HepG2 (cell line): ENCODE results near the gene CYP21A2. TPM values are rescaled to one million over a fixed set of nuclear protein-coding genes. Genes with fewer than 3 reads are reported as not detected.
A peak's percentile ranks its signal among the peaks of the same experiment; 100 is the strongest.

ENCODE experiments used
- AHDC1 ChIP-seq: sonication (generic); formaldehyde crosslinking; IDR thresholded peaks from 2 replicates; pipeline ENCODE4 v1.5.1; 2020; ENCODE audit warnings: mild to moderate bottlenecking, missing genetic modification reagents, borderline replicate concordance
- MTF1 ChIP-seq: sonication (generic); formaldehyde crosslinking; IDR thresholded peaks from 2 replicates; pipeline ENCODE4 v1.5.0; 2020; ENCODE audit warnings: missing genetic modification reagents
- MYC ChIP-seq: sonication (generic); formaldehyde crosslinking; IDR thresholded peaks from 2 replicates; pipeline ENCODE4 v1.9.0; 2021; ENCODE audit warnings: missing genetic modification reagents, borderline replicate concordance
- MZF1 ChIP-seq: sonication (generic); formaldehyde crosslinking; IDR thresholded peaks from 2 replicates; pipeline ENCODE4 v1.8.1; 2023; ENCODE audit warnings: mild to moderate bottlenecking, missing genetic modification reagents, borderline replicate concordance
- SOX13 ChIP-seq, 3 experiments: fragments of 450-650 bp in 1 of 3; sonication (generic) in 1 of 3; formaldehyde crosslinking in 1 of 3; IDR thresholded peaks in 2 of 3; conservative IDR thresholded peaks in 1 of 3; 2 replicates each; pipeline versions ENCODE4 v1.5.0 to v1.6.1; 2016 to 2020; ENCODE audit warnings: antibody characterized with exemption in 1 of 3, mild to moderate bottlenecking in 1 of 3, missing compliant biosample characterization in 1 of 3, missing genetic modification reagents in 1 of 3, moderate library complexity in 1 of 3
- TEAD3 ChIP-seq: optimal IDR thresholded peaks from 2 replicates; pipeline ENCODE3; 2016; ENCODE audit warnings: borderline replicate concordance
- ZNF24 ChIP-seq: fragments of 450-650 bp; IDR thresholded peaks from 2 replicates; pipeline ENCODE4 v1.6.1; 2017; ENCODE audit warnings: antibody characterized with exemption, mild to moderate bottlenecking
- ZNF326 ChIP-seq: sonication (generic); formaldehyde crosslinking; IDR thresholded peaks from 2 replicates; pipeline ENCODE4 v1.4.0; 2020; ENCODE audit warnings: missing genetic modification reagents, borderline replicate concordance
- ZNF678 ChIP-seq: sonication (generic); formaldehyde crosslinking; IDR thresholded peaks from 2 replicates; pipeline ENCODE4 v1.4.0; 2020; ENCODE audit warnings: mild to moderate bottlenecking, missing genetic modification reagents
- ZNF761 ChIP-seq: sonication (generic); formaldehyde crosslinking; conservative IDR thresholded peaks from 2 replicates; pipeline ENCODE4 v1.4.0; 2020; ENCODE audit warnings: mild to moderate bottlenecking, missing genetic modification reagents
- ZSCAN22 ChIP-seq: sonication (generic); formaldehyde crosslinking; IDR thresholded peaks from 2 replicates; pipeline ENCODE4 v1.4.0; 2020; ENCODE audit warnings: mild to moderate bottlenecking, missing genetic modification reagents
- polyA plus RNA-seq, 8 experiments: library from polyadenylated mRNA; depleted of rRNA in 3 of 8; stranded (reverse) in 7 of 8; unstranded in 1 of 8; fragments of >200 nt; fragmentation: Illumina TruSeq in 4 of 8; extraction: Trizol in 4 of 8; gene quantifications; 2 replicates each; pipeline versions ENCODE4 v1.2.1 to v1.2.3, GENCODE V29; 2011 to 2016; ENCODE audit warnings: low read depth in 4 of 8, missing spikeins in 1 of 8, mixed read lengths in 1 of 8; ENCODE audit not compliant: insufficient read depth in 1 of 8
- total RNA-seq, 5 experiments: library from RNA; depleted of rRNA; stranded (reverse); fragments of >200 nt; fragmentation: Illumina TruSeq; extraction: Trizol; gene quantifications; 2 replicates each; pipeline ENCODE4 v1.2.3, GENCODE V29; 2016; ENCODE audit warnings: low read depth in 1 of 5
- TF ChIP-seq, protein P1 (sequence below): sonication (generic); formaldehyde crosslinking; IDR thresholded peaks from 2 replicates; pipeline ENCODE4 v1.9.0; 2021; ENCODE audit warnings: missing genetic modification reagents, borderline replicate concordance
- TF ChIP-seq, protein P2 (sequence below): sonication (generic); formaldehyde crosslinking; IDR thresholded peaks from 2 replicates; pipeline ENCODE4 v1.5.0; 2020; ENCODE audit warnings: mild to moderate bottlenecking, low read depth, missing genetic modification reagents, borderline replicate concordance
- TF ChIP-seq, protein P3 (sequence below): sonication (generic); formaldehyde crosslinking; IDR thresholded peaks from 2 replicates; pipeline ENCODE4 v1.4.0; 2020; ENCODE audit warnings: missing genetic modification reagents, mild to moderate bottlenecking, borderline replicate concordance
- TF ChIP-seq, protein P4 (sequence below): sonication (generic); formaldehyde crosslinking; IDR thresholded peaks from 2 replicates; pipeline ENCODE4 v1.4.0; 2020; ENCODE audit warnings: missing genetic modification reagents

The CYP21A2 gene
- total and polyA plus RNA-seq, 2 of the 13 experiments (the other 11 are each of a cell fraction or from before 2014, with no cell fraction given) = 1.5 to 6.3 TPM

DNA sequence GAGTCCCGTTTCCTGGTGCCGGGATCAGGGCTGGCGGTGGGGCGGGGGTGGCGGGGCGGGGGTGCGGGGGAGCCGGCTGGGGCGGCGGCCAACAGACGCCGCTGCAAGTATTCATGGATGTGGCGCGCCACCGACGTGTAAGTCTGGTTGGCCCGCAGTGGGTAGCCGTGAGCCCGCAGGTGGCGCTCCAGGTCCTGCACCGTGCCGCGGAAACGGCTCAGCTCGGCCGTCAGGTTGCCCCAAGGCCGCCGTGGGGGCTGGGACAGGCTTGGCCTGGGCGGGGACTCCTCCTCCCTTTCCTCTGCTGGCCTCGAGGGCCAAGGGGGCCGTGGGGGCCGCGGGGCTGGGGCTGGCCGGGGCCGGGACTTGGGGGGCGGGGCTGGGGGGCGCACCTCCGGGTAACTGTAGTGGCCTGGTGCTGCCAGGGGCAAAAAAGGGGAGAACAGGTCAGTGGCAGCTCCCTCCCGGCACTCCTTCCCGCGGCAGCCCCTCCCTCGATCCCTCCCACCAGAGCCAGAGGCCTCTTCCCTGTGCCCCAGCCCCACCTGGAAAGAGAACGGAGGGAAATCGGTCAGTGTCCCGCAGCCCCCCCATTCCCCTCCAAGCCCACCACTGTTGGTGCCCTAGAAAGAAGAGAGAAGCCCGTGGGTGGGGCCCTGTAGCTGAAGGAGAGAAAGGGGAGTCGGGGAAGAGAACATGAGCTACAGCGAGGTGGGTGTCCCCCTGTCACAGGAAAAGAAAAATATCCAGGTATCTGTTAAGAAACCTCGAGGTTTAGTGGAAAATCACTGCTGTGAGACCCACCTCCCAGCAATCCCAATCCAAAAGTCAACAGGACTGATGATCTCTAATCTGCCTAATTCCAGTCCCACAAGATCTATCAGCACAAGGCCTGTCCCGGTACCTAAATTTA, 49.6 kb downstream of the CYP21A2 start (continued):
- TF ChIP-seq, protein P1, sequence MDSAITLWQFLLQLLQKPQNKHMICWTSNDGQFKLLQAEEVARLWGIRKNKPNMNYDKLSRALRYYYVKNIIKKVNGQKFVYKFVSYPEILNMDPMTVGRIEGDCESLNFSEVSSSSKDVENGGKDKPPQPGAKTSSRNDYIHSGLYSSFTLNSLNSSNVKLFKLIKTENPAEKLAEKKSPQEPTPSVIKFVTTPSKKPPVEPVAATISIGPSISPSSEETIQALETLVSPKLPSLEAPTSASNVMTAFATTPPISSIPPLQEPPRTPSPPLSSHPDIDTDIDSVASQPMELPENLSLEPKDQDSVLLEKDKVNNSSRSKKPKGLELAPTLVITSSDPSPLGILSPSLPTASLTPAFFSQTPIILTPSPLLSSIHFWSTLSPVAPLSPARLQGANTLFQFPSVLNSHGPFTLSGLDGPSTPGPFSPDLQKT (CRISPR knock-in tag) = no peak
- TF ChIP-seq MYC (CRISPR knock-in tag) (peak; percentile 70; the same call in 1 of the 2 replicates), ZNF678 (CRISPR knock-in tag) (no peak), ZSCAN22 (no peak), SOX13 (IDR thresholded peaks at IDR 0.05) (no peak), SOX13 (CRISPR knock-in tag; conservative IDR thresholded peaks at IDR 0.05 in 1 of 2, IDR thresholded peaks at IDR 0.05 in 1 of 2) (peak in 1 of 2 experiments; percentile 22; a peak in 1 of 4 replicates), MZF1 (CRISPR knock-in tag) (no peak), AHDC1 (CRISPR knock-in tag) (no peak), ZNF326 (CRISPR knock-in tag) (no peak), MTF1 (CRISPR knock-in tag) (no peak), ZNF24 (no peak), ZNF761 (no peak), TEAD3 (CRISPR knock-in tag) (peak; percentile 65)
- TF ChIP-seq, protein P2, sequence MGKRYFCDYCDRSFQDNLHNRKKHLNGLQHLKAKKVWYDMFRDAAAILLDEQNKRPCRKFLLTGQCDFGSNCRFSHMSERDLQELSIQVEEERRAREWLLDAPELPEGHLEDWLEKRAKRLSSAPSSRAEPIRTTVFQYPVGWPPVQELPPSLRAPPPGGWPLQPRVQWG (CRISPR knock-in tag) = no peak
- TF ChIP-seq, protein P3, sequence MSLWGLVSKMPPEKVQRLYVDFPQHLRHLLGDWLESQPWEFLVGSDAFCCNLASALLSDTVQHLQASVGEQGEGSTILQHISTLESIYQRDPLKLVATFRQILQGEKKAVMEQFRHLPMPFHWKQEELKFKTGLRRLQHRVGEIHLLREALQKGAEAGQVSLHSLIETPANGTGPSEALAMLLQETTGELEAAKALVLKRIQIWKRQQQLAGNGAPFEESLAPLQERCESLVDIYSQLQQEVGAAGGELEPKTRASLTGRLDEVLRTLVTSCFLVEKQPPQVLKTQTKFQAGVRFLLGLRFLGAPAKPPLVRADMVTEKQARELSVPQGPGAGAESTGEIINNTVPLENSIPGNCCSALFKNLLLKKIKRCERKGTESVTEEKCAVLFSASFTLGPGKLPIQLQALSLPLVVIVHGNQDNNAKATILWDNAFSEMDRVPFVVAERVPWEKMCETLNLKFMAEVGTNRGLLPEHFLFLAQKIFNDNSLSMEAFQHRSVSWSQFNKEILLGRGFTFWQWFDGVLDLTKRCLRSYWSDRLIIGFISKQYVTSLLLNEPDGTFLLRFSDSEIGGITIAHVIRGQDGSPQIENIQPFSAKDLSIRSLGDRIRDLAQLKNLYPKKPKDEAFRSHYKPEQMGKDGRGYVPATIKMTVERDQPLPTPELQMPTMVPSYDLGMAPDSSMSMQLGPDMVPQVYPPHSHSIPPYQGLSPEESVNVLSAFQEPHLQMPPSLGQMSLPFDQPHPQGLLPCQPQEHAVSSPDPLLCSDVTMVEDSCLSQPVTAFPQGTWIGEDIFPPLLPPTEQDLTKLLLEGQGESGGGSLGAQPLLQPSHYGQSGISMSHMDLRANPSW = no peak
- TF ChIP-seq, protein P4, sequence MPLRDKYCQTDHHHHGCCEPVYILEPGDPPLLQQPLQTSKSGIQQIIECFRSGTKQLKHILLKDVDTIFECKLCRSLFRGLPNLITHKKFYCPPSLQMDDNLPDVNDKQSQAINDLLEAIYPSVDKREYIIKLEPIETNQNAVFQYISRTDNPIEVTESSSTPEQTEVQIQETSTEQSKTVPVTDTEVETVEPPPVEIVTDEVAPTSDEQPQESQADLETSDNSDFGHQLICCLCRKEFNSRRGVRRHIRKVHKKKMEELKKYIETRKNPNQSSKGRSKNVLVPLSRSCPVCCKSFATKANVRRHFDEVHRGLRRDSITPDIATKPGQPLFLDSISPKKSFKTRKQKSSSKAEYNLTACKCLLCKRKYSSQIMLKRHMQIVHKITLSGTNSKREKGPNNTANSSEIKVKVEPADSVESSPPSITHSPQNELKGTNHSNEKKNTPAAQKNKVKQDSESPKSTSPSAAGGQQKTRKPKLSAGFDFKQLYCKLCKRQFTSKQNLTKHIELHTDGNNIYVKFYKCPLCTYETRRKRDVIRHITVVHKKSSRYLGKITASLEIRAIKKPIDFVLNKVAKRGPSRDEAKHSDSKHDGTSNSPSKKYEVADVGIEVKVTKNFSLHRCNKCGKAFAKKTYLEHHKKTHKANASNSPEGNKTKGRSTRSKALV (CRISPR knock-in tag) = no peak
